Lower leg skin (tissue), 3 donors: ENCODE measurements around the gene CNTLN.

Experiments used
- POLR2A ChIP-seq, 2 donors: fragments of 450-650 bp; IDR thresholded peaks; one replicate each; pipeline ENCODE4 v1.6.1; 2016 to 2017; ENCODE audit warnings: antibody characterized with exemption in 2 of 2, mild to moderate bottlenecking in 1 of 2, moderate library complexity in 1 of 2
- TF ChIP-seq, protein P1 (sequence below), 3 donors: fragments of 450-650 bp; IDR thresholded peaks; one replicate each; pipeline ENCODE4 v1.5.1; 2016; ENCODE audit warnings: antibody characterized with exemption in 3 of 3, mild to moderate bottlenecking in 3 of 3, moderate library complexity in 2 of 3

DNA sequence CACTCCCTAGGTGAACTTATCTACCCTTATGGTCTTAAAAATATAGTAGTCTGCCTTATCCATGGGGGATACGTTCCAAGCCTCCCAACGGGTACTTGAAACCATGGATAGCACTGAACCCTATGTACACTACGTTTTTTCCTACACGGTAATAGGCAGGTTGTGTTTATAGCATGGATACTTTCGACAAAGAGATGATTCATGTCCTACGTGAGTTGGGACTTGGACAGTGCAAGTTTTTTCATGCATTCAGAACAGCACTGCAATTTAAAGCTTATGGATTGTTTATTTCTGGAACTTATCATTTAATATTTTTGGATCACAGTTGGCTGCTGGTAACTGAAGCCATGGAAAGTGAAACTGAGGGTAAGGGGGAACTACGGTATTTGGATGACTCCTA, 88.1 kb downstream of the CNTLN start:
- TF ChIP-seq, protein P1, sequence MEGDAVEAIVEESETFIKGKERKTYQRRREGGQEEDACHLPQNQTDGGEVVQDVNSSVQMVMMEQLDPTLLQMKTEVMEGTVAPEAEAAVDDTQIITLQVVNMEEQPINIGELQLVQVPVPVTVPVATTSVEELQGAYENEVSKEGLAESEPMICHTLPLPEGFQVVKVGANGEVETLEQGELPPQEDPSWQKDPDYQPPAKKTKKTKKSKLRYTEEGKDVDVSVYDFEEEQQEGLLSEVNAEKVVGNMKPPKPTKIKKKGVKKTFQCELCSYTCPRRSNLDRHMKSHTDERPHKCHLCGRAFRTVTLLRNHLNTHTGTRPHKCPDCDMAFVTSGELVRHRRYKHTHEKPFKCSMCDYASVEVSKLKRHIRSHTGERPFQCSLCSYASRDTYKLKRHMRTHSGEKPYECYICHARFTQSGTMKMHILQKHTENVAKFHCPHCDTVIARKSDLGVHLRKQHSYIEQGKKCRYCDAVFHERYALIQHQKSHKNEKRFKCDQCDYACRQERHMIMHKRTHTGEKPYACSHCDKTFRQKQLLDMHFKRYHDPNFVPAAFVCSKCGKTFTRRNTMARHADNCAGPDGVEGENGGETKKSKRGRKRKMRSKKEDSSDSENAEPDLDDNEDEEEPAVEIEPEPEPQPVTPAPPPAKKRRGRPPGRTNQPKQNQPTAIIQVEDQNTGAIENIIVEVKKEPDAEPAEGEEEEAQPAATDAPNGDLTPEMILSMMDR (IDR thresholded peaks at IDR 0.05), result no peak
- no peak for TF ChIP-seq POLR2A (IDR thresholded peaks at IDR 0.05)
